Articular chondrocyte of knee joint (primary cell): ENCODE results near the gene FYCO1. TPM values are rescaled to one million over a fixed set of nuclear protein-coding genes. Genes with fewer than 3 reads are reported as not detected.

Experiments used
- small RNA-seq: library from RNA; depleted of rRNA; stranded (forward); fragments of <200 nt; gene quantifications from one replicate; pipeline ENCODE3, GENCODE V24; 2012
- total RNA-seq: library from RNA; depleted of rRNA; stranded (reverse); fragments of >200 nt; gene quantifications from 2 replicates; pipeline ENCODE4 v1.2.3, GENCODE V29; 2012

The FYCO1 gene
- 26.7 and 32.1 TPM in 2 replicates for total RNA-seq

DNA sequence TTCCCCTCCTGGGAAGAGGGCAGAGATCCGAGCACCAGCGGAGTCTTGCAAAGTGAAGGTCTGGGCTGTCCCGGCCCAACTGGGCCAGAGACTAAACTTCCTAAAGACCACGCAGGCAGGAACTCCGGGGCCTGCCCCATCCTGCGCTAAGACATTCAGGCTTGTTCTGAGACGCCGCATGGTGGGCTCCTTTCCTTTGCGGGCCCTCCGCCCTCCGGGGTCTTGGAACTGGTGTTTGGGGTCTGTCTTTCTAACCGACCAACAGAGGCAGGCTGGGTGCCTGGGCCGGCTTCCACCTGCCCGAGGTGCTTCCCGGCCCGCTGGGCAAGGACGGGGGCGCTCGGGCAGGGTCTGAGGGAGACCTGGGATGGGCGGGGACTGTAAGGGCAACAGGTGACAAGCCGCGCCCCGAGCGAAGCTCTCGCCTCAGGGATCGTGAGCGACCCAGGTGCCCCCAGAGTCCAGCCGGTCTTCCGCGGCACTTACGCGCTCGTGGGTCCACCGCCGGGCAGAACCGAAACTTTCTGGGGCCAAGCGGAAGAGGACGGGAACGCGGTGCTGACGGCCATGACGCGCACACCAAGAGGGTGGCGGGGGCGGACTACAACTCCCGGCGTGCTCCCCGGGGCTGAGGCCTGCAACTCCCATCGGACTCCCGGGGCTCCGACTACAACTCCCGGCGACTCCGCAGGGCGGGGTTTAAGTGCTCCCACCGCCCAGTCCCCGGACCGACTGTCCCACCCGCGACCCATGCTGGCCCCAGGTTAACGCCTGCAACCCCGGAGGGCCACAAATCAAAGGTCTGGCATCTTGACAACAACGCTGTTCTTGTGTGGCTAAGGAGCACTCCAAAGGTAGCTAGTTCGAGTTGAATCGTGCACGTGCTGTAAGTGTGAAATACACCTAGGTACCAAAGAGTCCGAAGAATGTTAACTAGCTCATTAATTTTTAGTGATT is at the start of gene FYCO1:
Gene FYCO1 (minus strand): TSS at position 589 of the 957 bp plus-strand sequence. CDS start 10,914 bp downstream, outside the sequence.

DNA sequence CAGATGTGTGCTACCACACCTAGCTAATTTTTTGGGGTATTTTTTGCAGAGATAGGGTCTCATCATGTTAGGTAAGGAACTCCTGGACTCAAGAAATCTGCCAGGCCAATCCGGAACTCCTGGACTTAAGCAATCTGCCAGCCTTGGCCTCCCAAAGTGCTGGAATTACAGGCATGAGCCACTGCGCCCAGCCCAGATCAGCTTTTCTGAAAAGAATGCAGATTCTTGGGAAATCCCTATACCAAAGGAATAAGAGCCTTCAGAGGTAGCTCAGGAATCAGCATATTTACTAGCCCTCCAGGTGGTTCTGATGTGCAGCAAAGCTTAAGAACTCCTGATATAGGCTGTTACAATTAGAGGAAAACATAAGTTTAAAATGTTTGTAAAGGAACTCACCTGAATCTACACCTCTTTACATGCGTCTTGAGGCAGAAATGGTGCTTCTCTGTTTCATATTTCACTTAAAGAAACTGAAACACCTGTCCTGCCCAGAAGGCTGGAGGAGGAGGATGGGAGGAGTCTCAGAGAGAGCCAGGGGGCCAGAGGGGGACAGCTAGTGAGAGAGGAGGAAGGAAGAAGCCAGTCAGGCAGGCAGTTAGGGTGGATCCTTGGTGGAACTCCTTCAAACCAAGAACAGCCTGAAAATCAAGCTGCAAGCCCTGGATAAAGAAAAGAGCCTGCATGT is 31.5 kb upstream of the FYCO1 start, which contains the start of gene XCR1:
Gene XCR1 (minus strand): TSS at position 463 of the 685 bp plus-strand sequence. CDS start 5,536 bp downstream, outside the sequence.

DNA sequence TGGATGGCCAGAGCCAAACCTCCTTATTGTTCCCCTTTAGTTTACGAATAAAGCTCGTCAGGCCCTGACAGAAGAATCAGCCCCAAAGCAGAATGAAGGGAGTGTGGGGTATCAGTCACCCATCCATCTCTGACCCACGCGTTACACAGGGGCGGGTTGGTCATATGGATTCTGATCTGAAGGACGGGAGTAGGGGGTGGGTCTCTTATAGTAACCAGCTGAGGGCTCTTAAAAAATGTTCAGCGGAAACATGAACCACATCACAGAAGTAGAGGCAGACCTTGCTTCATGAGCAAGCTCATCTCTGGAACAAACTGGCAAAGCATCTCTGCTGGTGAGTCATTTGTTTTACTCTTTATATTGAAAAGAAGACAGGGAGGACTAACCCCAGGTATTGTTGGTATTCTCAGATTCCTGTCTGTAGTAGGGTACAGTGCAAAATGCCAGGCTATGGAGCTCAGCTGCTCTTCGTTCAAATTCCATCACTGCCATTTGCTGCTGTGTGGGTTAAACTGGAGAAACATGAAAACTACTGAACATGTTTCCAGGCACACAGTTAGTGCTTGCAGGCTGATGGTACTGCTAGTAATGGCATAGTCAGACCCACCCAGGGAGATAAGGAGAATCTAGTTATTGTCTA is 52.3 kb downstream of the FYCO1 start, which contains the start of gene CXCR6:
Gene CXCR6 (plus strand): TSS at position 258 of the 640 bp plus-strand sequence. CDS start 3,018 bp downstream, outside the sequence.

DNA sequence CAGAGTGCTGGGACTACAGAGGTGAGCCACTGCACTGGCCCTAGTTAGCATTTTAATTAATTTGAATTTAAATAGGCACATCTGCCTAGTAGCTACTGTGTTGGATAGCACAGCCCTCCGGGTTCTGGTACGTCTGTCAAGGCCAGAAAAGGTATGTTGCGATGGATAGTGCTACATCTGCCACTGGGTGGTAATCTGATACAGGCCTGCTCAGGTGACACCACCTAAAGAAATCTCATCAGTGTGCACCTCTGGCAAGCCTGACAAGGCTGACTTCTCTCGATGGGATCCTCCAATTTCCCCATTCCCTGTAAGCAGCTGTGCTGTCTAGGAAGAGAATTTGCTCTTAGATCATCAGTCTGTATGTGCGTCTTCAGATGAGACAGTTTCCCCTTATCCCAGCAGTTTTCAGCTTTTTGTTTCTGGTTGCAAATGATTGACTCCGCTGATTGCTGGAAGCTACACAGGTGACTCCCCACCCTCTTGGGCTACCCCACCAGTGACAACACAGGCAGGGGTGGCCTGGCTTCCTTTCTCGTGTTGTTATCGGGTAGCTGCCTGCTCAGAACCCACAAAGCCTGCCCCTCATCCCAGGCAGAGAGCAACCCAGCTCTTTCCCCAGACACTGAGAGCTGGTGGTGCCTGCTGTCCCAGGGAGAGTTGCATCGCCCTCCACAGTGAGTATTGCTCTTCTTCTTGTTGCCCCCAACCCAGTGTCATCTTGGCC is 109.5 kb downstream of the FYCO1 start, which contains the start of gene CCR9:
Gene CCR9 (plus strand): TSS at position 565 of the 727 bp plus-strand sequence. CDS start 8,391 bp downstream, outside the sequence.

Small RNA genes lying within 50 kb of the gene (small RNA-seq; reads per million reads assigned to genes)
- gene RF00019 = not detected

Other genes with a start within 250 kb of the FYCO1 start
- not detected in 2 replicates for gene SLC6A20, start 199.3 kb downstream of the FYCO1 start, total RNA-seq
- gene LZTFL1, start 153.7 kb downstream of the FYCO1 start, total RNA-seq = 26.7 and 29.5 TPM in 2 replicates
- not detected in 2 replicates for gene CCR9, start 109.3 kb downstream of the FYCO1 start, total RNA-seq
- not detected in 2 replicates for gene CXCR6, start 52.4 kb downstream of the FYCO1 start, total RNA-seq
- not detected in 2 replicates for gene XCR1, start 31.7 kb upstream of the FYCO1 start, total RNA-seq
- 0.65 and 1.3 TPM in 2 replicates for gene CCR1, start 212.5 kb upstream of the FYCO1 start, total RNA-seq
- gene CCR3, start 246.6 kb upstream of the FYCO1 start, total RNA-seq = 0.13 TPM in 1 of 2 replicates, not detected in the other